GM23338 (cell line): Measurements from ENCODE around the gene RNF128. TPM values are rescaled to one million over a fixed set of nuclear protein-coding genes. Genes with fewer than 3 reads are reported as not detected.

Source experiments
- ATAC-seq: fragments of 200-7000 bp; cut with Tn5 transposase; 3 replicates; pipeline ENCODE4 v1.9.1; 2020
- DNase-seq: peaks from one replicate; pipeline ENCODE4 v3.0.0-alpha.2; 2015; ENCODE audit warnings: low spot score
- H2AFZ ChIP-seq: fragments of 200-600 bp; sonication (generic); 2 replicates; pipeline ENCODE4 v1.8.0; 2016; ENCODE audit warnings: antibody characterized with exemption, mild to moderate bottlenecking, moderate library complexity
- H3F3A ChIP-seq: fragments of 200-600 bp; sonication (generic); replicated peaks from 2 replicates; pipeline ENCODE4 v1.8.0; 2017; ENCODE audit warnings: antibody characterized with exemption, mixed run types, low read depth
- H3K27ac ChIP-seq: fragments of 200-600 bp; sonication (generic); 2 replicates; pipeline ENCODE4 v1.6.1; 2016; ENCODE audit warnings: low read depth
- H3K27me3 ChIP-seq: fragments of 200-600 bp; sonication (generic); 2 replicates; pipeline ENCODE4 v1.8.0; 2016; ENCODE audit warnings: mild to moderate bottlenecking, mixed run types, moderate library complexity; ENCODE audit not compliant: insufficient read depth
- H3K36me3 ChIP-seq: fragments of 200-600 bp; sonication (generic); 2 replicates; pipeline ENCODE4 v1.8.0; 2016; ENCODE audit warnings: mild to moderate bottlenecking; ENCODE audit not compliant: insufficient read depth
- H3K4me1 ChIP-seq: fragments of 200-600 bp; sonication (generic); 2 replicates; pipeline ENCODE4 v1.8.0; 2016; ENCODE audit warnings: mild to moderate bottlenecking, moderate library complexity; ENCODE audit not compliant: insufficient read depth
- H3K4me2 ChIP-seq: fragments of 200-600 bp; sonication (generic); 2 replicates; pipeline ENCODE4 v1.7.1; 2017; ENCODE audit warnings: mixed run types
- H3K4me3 ChIP-seq: fragments of 200-600 bp; sonication (generic); 2 replicates; pipeline ENCODE4 v1.6.1; 2016; ENCODE audit warnings: mixed run types
- H3K79me2 ChIP-seq: fragments of 200-600 bp; sonication (generic); replicated peaks from 2 replicates; pipeline ENCODE4 v1.8.0; 2017; ENCODE audit warnings: mild to moderate bottlenecking; ENCODE audit not compliant: insufficient read depth
- H3K9me2 ChIP-seq: fragments of 200-600 bp; sonication (generic); 2 replicates; pipeline ENCODE4 v1.8.0; 2017; ENCODE audit not compliant: insufficient read depth
- H4K20me1 ChIP-seq: fragments of 200-600 bp; sonication (generic); replicated peaks from 2 replicates; pipeline ENCODE4 v1.8.0; 2017; ENCODE audit warnings: mild to moderate bottlenecking; ENCODE audit not compliant: insufficient read depth
- H3K27ac Mint-ChIP-seq: 2 replicates; pipeline ENCODE4 v1.8.0; 2020; ENCODE audit warnings: inconsistent platforms, mild to moderate bottlenecking, moderate library complexity, mixed read lengths
- H3K27me3 Mint-ChIP-seq: 3 replicates; pipeline ENCODE4 v1.8.0; 2022; ENCODE audit warnings: low read depth, mild to moderate bottlenecking, moderate library complexity, mixed read lengths, inconsistent platforms; ENCODE audit not compliant: insufficient read depth, poor library complexity
- H3K36me3 Mint-ChIP-seq: 3 replicates; pipeline ENCODE4 v1.8.0; 2021; ENCODE audit warnings: low read depth, mild to moderate bottlenecking, inconsistent platforms, moderate library complexity, mixed read lengths
- H3K4me1 Mint-ChIP-seq: 3 replicates; pipeline ENCODE4 v1.8.0; 2020; ENCODE audit warnings: mild to moderate bottlenecking, inconsistent platforms, mixed read lengths
- H3K4me3 Mint-ChIP-seq: 3 replicates; pipeline ENCODE4 v1.8.0; 2021; ENCODE audit warnings: moderate library complexity, mild to moderate bottlenecking, inconsistent platforms, mixed read lengths
- H3K9me3 Mint-ChIP-seq: 3 replicates; pipeline ENCODE4 v1.8.0; 2020; ENCODE audit warnings: moderate library complexity, mild to moderate bottlenecking, inconsistent platforms, mixed read lengths
- CREB1 ChIP-seq: fragments of 250-450 bp; sonication (Bioruptor Pico); IDR thresholded peaks from 2 replicates; pipeline ENCODE4 v1.5.0; 2020; ENCODE audit warnings: low read depth, mild to moderate bottlenecking, moderate library complexity
- EZH2 ChIP-seq: fragments of 200-600 bp; sonication (generic); IDR thresholded peaks from one replicate; pipeline ENCODE4 v1.8.0; 2017; ENCODE audit warnings: antibody characterized with exemption, mild to moderate bottlenecking, low read depth; ENCODE audit not compliant: unreplicated experiment
- EZH2phosphoT487 ChIP-seq: fragments of 200-600 bp; sonication (generic); IDR thresholded peaks from one replicate; pipeline ENCODE4 v1.8.1; 2018; ENCODE audit warnings: antibody characterized with exemption; ENCODE audit not compliant: unreplicated experiment
- JUNB ChIP-seq: IDR thresholded peaks from one replicate; pipeline ENCODE4 v1.6.1; 2016; ENCODE audit warnings: antibody characterized with exemption; ENCODE audit not compliant: unreplicated experiment
- NANOG ChIP-seq: IDR thresholded peaks from 2 replicates; pipeline ENCODE4 v1.6.1; 2016; ENCODE audit warnings: antibody characterized with exemption, borderline replicate concordance
- POLR2AphosphoS5 ChIP-seq: IDR thresholded peaks from 2 replicates; pipeline ENCODE4 v1.6.1; 2016; ENCODE audit warnings: antibody characterized with exemption, low read depth
- STAT1 ChIP-seq: IDR thresholded peaks from one replicate; pipeline ENCODE4 v1.6.1; 2016; ENCODE audit warnings: antibody characterized with exemption; ENCODE audit not compliant: unreplicated experiment
- ZNF114 ChIP-seq: fragments of 250-450 bp; sonication (Bioruptor Pico); IDR thresholded peaks from 2 replicates; pipeline ENCODE4 v1.5.0; 2020; ENCODE audit warnings: mild to moderate bottlenecking, moderate library complexity
- ZNF331 ChIP-seq: fragments of 250-450 bp; sonication (Bioruptor Pico); IDR thresholded peaks from 2 replicates; pipeline ENCODE4 v1.5.0; 2020; ENCODE audit warnings: low read depth, mild to moderate bottlenecking, moderate library complexity
- polyA plus RNA-seq: library from polyadenylated mRNA; unstranded; fragments of >200 nt; fragmentation: Nextera tagmentation; extraction: Ambion mirVana; gene quantifications from 2 replicates; pipeline ENCODE4 v1.2.1, GENCODE V29; 2016
- total RNA-seq: library from RNA; depleted of rRNA; stranded (reverse); fragments of >200 nt; shearing (Covaris generic); gene quantifications from 2 replicates; pipeline ENCODE4 v1.2.3, GENCODE V29; 2014
- TF ChIP-seq, protein P1 (sequence below): fragments of 250-450 bp; sonication (Bioruptor Pico); IDR thresholded peaks from 2 replicates; pipeline ENCODE4 v1.5.0; 2020; ENCODE audit warnings: mild to moderate bottlenecking, moderate library complexity
- TF ChIP-seq, protein P2 (sequence below): IDR thresholded peaks from 2 replicates; pipeline ENCODE4 v1.6.1; 2016; ENCODE audit warnings: antibody characterized with exemption
- TF ChIP-seq, protein P3 (sequence below): IDR thresholded peaks from one replicate; pipeline ENCODE4 v1.6.1; 2018; ENCODE audit warnings: antibody characterized with exemption; ENCODE audit not compliant: unreplicated experiment
- TF ChIP-seq, protein P4 (sequence below), 2 experiments: fragments of 200-600 bp in 1 of 2; sonication (generic) in 1 of 2; conservative IDR thresholded peaks; 2 replicates each; pipeline versions ENCODE4 v1.5.1 to v1.6.1; 2016 to 2017; ENCODE audit warnings: antibody characterized with exemption in 2 of 2, low read depth in 2 of 2, mild to moderate bottlenecking in 2 of 2, moderate library complexity in 1 of 2

The RNF128 gene
- total and polyA plus RNA-seq, 2 experiments from 2014 or later, result 1.2 to 3.2 TPM

DNA sequence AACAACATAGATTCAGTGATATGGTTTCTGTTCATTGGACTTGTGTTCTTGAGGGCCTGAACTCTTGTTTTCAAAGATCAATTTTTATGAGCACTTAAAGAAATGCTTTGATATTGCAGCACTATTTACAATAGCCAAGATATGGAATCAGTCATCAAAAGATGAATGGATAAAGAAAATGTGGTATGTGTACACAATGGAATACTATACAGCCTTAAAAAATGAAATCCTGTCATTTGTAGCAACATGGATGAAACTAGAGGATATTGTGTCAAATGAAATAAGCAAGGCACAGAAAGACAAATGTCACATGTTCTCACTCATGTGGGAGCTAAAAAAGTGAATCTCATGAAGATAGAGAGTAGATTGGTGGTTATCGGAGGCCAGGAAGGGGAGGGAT, 21.9 kb downstream of the RNF128 start (continued):
- TF ChIP-seq, protein P1, sequence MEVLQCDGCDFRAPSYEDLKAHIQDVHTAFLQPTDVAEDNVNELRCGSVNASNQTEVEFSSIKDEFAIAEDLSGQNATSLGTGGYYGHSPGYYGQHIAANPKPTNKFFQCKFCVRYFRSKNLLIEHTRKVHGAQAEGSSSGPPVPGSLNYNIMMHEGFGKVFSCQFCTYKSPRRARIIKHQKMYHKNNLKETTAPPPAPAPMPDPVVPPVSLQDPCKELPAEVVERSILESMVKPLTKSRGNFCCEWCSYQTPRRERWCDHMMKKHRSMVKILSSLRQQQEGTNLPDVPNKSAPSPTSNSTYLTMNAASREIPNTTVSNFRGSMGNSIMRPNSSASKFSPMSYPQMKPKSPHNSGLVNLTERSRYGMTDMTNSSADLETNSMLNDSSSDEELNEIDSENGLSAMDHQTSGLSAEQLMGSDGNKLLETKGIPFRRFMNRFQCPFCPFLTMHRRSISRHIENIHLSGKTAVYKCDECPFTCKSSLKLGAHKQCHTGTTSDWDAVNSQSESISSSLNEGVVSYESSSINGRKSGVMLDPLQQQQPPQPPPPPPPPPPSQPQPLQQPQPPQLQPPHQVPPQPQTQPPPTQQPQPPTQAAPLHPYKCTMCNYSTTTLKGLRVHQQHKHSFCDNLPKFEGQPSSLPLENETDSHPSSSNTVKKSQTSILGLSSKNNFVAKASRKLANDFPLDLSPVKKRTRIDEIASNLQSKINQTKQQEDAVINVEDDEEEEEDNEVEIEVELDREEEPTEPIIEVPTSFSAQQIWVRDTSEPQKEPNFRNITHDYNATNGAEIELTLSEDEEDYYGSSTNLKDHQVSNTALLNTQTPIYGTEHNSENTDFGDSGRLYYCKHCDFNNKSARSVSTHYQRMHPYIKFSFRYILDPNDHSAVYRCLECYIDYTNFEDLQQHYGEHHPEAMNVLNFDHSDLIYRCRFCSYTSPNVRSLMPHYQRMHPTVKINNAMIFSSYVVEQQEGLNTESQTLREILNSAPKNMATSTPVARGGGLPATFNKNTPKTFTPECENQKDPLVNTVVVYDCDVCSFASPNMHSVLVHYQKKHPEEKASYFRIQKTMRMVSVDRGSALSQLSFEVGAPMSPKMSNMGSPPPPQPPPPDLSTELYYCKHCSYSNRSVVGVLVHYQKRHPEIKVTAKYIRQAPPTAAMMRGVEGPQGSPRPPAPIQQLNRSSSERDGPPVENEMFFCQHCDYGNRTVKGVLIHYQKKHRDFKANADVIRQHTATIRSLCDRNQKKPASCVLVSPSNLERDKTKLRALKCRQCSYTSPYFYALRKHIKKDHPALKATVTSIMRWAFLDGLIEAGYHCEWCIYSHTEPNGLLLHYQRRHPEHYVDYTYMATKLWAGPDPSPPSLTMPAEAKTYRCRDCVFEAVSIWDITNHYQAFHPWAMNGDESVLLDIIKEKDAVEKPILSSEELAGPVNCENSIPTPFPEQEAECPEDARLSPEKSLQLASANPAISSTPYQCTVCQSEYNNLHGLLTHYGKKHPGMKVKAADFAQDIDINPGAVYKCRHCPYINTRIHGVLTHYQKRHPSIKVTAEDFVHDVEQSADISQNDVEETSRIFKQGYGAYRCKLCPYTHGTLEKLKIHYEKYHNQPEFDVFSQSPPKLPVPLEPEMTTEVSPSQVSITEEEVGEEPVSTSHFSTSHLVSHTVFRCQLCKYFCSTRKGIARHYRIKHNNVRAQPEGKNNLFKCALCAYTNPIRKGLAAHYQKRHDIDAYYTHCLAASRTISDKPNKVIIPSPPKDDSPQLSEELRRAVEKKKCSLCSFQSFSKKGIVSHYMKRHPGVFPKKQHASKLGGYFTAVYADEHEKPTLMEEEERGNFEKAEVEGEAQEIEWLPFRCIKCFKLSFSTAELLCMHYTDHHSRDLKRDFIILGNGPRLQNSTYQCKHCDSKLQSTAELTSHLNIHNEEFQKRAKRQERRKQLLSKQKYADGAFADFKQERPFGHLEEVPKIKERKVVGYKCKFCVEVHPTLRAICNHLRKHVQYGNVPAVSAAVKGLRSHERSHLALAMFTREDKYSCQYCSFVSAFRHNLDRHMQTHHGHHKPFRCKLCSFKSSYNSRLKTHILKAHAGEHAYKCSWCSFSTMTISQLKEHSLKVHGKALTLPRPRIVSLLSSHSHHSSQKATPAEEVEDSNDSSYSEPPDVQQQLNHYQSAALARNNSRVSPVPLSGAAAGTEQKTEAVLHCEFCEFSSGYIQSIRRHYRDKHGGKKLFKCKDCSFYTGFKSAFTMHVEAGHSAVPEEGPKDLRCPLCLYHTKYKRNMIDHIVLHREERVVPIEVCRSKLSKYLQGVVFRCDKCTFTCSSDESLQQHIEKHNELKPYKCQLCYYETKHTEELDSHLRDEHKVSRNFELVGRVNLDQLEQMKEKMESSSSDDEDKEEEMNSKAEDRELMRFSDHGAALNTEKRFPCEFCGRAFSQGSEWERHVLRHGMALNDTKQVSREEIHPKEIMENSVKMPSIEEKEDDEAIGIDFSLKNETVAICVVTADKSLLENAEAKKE (CRISPR knock-in tag), result no peak
- TF ChIP-seq CREB1 (CRISPR knock-in tag) (no peak), STAT1 (no peak)

DNA sequence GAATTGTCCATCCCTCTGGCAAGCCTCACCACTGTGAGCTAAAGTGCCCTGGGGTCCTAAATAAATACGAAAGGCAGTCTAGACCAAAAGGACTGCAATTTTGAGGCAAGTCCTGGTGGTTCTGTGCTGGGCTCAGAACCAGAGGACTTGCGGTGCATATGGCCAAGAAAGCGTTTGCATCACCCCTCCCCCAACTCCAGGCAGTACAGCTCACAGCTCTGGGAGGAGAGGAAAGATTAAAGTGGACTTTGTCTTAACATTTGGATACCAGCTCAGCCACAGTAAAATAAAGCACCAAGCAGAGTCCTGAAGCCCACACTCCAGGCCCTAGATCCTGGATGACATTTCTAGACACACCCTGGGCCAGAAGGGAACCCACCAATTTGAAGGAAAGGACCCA, 24.9 kb downstream of the RNF128 start:
- no peaks in the 10 kb centered on the region for H4K20me1 ChIP-seq
- H3F3A ChIP-seq, result no peaks in the 10 kb centered on the region
- H3K36me3 Mint-ChIP-seq, result peaks cover 4% of the 10 kb centered on the region
- peaks cover 7% of the 10 kb centered on the region; the same call in 1 of the 2 replicates for H3K36me3 ChIP-seq
- H3K27me3 Mint-ChIP-seq, result no peaks in the 10 kb centered on the region
- peaks cover 5% of the 10 kb centered on the region for H3K9me3 Mint-ChIP-seq
- no peaks in the 10 kb centered on the region for H3K4me1 ChIP-seq
- peaks cover 11% of the 10 kb centered on the region; the same call in 2 of the 3 replicates for H3K4me1 Mint-ChIP-seq
- no peaks in the 10 kb centered on the region for H3K27me3 ChIP-seq
- H2AFZ ChIP-seq, result no peak overlapping the region
- no peak overlapping the region for H3K4me3 ChIP-seq
- H3K27ac Mint-ChIP-seq, result no peak overlapping the region
- H3K9me2 ChIP-seq, result no peaks in the 10 kb centered on the region
- H3K4me3 Mint-ChIP-seq, result no peak overlapping the region
- H3K4me2 ChIP-seq, result no peak overlapping the region
- H3K27ac ChIP-seq, result no peak overlapping the region
- H3K79me2 ChIP-seq, result no peaks in the 10 kb centered on the region
- ATAC-seq (no peak), DNase-seq (no peak)
- TF ChIP-seq, protein P2, sequence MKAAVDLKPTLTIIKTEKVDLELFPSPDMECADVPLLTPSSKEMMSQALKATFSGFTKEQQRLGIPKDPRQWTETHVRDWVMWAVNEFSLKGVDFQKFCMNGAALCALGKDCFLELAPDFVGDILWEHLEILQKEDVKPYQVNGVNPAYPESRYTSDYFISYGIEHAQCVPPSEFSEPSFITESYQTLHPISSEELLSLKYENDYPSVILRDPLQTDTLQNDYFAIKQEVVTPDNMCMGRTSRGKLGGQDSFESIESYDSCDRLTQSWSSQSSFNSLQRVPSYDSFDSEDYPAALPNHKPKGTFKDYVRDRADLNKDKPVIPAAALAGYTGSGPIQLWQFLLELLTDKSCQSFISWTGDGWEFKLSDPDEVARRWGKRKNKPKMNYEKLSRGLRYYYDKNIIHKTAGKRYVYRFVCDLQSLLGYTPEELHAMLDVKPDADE, result no peak
- TF ChIP-seq ZNF331, result no peak
- TF ChIP-seq EZH2, result no peak
- TF ChIP-seq, protein P3, sequence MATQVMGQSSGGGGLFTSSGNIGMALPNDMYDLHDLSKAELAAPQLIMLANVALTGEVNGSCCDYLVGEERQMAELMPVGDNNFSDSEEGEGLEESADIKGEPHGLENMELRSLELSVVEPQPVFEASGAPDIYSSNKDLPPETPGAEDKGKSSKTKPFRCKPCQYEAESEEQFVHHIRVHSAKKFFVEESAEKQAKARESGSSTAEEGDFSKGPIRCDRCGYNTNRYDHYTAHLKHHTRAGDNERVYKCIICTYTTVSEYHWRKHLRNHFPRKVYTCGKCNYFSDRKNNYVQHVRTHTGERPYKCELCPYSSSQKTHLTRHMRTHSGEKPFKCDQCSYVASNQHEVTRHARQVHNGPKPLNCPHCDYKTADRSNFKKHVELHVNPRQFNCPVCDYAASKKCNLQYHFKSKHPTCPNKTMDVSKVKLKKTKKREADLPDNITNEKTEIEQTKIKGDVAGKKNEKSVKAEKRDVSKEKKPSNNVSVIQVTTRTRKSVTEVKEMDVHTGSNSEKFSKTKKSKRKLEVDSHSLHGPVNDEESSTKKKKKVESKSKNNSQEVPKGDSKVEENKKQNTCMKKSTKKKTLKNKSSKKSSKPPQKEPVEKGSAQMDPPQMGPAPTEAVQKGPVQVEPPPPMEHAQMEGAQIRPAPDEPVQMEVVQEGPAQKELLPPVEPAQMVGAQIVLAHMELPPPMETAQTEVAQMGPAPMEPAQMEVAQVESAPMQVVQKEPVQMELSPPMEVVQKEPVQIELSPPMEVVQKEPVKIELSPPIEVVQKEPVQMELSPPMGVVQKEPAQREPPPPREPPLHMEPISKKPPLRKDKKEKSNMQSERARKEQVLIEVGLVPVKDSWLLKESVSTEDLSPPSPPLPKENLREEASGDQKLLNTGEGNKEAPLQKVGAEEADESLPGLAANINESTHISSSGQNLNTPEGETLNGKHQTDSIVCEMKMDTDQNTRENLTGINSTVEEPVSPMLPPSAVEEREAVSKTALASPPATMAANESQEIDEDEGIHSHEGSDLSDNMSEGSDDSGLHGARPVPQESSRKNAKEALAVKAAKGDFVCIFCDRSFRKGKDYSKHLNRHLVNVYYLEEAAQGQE, result no peak
- TF ChIP-seq, protein P4, sequence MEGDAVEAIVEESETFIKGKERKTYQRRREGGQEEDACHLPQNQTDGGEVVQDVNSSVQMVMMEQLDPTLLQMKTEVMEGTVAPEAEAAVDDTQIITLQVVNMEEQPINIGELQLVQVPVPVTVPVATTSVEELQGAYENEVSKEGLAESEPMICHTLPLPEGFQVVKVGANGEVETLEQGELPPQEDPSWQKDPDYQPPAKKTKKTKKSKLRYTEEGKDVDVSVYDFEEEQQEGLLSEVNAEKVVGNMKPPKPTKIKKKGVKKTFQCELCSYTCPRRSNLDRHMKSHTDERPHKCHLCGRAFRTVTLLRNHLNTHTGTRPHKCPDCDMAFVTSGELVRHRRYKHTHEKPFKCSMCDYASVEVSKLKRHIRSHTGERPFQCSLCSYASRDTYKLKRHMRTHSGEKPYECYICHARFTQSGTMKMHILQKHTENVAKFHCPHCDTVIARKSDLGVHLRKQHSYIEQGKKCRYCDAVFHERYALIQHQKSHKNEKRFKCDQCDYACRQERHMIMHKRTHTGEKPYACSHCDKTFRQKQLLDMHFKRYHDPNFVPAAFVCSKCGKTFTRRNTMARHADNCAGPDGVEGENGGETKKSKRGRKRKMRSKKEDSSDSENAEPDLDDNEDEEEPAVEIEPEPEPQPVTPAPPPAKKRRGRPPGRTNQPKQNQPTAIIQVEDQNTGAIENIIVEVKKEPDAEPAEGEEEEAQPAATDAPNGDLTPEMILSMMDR (conservative IDR thresholded peaks at IDR 0.05; ENCODE audit: low read depth in 2 of 2), result no peak
- no peak for TF ChIP-seq STAT1
- TF ChIP-seq CREB1 (CRISPR knock-in tag), result no peak
- TF ChIP-seq POLR2AphosphoS5, result no peak
- no peak for TF ChIP-seq JUNB
- TF ChIP-seq NANOG, result no peak
- TF ChIP-seq ZNF114, result no peak
- no peak for TF ChIP-seq EZH2phosphoT487
